Brain microvascular endothelial cell (primary cell): ENCODE results near the gene AGPAT2.

Experiments used
- DNase-seq: peaks from one replicate; pipeline ENCODE4 v3.0.0-alpha.2; 2020
- H3K27ac ChIP-seq: fragments of 250-450 bp; sonication (Bioruptor Pico); 2 replicates; pipeline ENCODE4 v1.5.1; 2020; ENCODE audit warnings: mild to moderate bottlenecking, moderate library complexity
- H3K27me3 ChIP-seq: fragments of 250-450 bp; sonication (Bioruptor Pico); replicated peaks from 2 replicates; pipeline ENCODE4 v1.5.1; 2020; ENCODE audit warnings: mild to moderate bottlenecking
- H3K36me3 ChIP-seq: fragments of 250-450 bp; sonication (Bioruptor Pico); replicated peaks from 2 replicates; pipeline ENCODE4 v1.5.1; 2020; ENCODE audit warnings: mild to moderate bottlenecking
- H3K4me3 ChIP-seq: 2 replicates; pipeline ENCODE4 v1.5.1; 2011; ENCODE audit warnings: low read depth, mild to moderate bottlenecking, control low read depth, low read length, moderate library complexity
- CTCF ChIP-seq: IDR thresholded peaks from 2 replicates; pipeline ENCODE4 v1.5.1; 2011; ENCODE audit warnings: low read depth, mild to moderate bottlenecking, moderate library complexity, low read length, control low read depth, inconsistent platforms; ENCODE audit errors: missing control alignments
- in situ Hi-C: cut with HindIII; loops from 2 replicates; pipeline ENCODE4 v1.10.0; 2017; ENCODE audit warnings: low sequenced_read_pairs, low pct_ligation_motif_present

Gene AGPAT2

GRCh38 chr9:136624184-136624951 is 62.9 kb downstream of the AGPAT2 start:
- in situ Hi-C loops: no loop called here
- Histone ChIP-seq H3K36me3 (no peaks in the 10 kb centered on the region), H3K4me3 (no peak overlapping the region), H3K27me3 (no peaks in the 10 kb centered on the region), H3K27ac (no peak overlapping the region)
- no peak for TF ChIP-seq CTCF
- DNase-seq: no peak

GRCh38 chr9:136623842-136624183 is 63.4 kb downstream of the AGPAT2 start:
- Histone ChIP-seq H3K27ac (no peak overlapping the region), H3K4me3 (no peak overlapping the region), H3K27me3 (no peaks in the 10 kb centered on the region), H3K36me3 (no peaks in the 10 kb centered on the region)
- in situ Hi-C loops: no loop called here
- TF ChIP-seq CTCF: no peak
- no peak for DNase-seq
